OCI-LY1 (cell line): ENCODE measurements around the gene SELPLG.

ENCODE experiments used
- CTCF ChIP-seq: fragments of 200-600 bp; sonication (generic), shearing (Covaris generic); IDR thresholded peaks from 2 replicates; pipeline ENCODE4 v1.5.1; 2017; ENCODE audit warnings: mild to moderate bottlenecking, antibody characterized with exemption, low read length, moderate library complexity, mixed read lengths
- EZH2 ChIP-seq: fragments of 200-600 bp; sonication (generic), shearing (Covaris generic); IDR thresholded peaks from 2 replicates; pipeline ENCODE4 v1.8.0; 2017; ENCODE audit warnings: borderline replicate concordance, mixed run types, mild to moderate bottlenecking, antibody characterized with exemption, low read length, moderate library complexity, mixed read lengths

- TF ChIP-seq CTCF (no peak), EZH2 (no peak)
These were observed 31.4 kb downstream of the SELPLG start for GRCh38 chr12:108602209-108602705.
